Fibroblast of lung (primary cell): ENCODE data around the gene NR2E3.

Experiments
- CTCF ChIP-seq, 2 donors: IDR thresholded peaks in 1 of 2; conservative IDR thresholded peaks in 1 of 2; 1 replicate in 1 of 2; 2 replicates in 1 of 2; pipeline ENCODE4 v1.5.1; 2011 to 2012; ENCODE audit warnings: low read length in 2 of 2, control low read depth in 1 of 2, inconsistent platforms in 1 of 2, low read depth in 1 of 2, mild to moderate bottlenecking in 1 of 2
- EZH2 ChIP-seq: IDR thresholded peaks from 2 replicates; pipeline ENCODE4 v1.5.1; 2012; ENCODE audit warnings: low read length, control low read depth, mild to moderate bottlenecking; ENCODE audit errors: missing control alignments

GRCh38 chr15:71785996-71786395, 24.4 kb upstream of the NR2E3 start:
- TF ChIP-seq CTCF (conservative IDR thresholded peaks at IDR 0.05 in 1 of 2, IDR thresholded peaks at IDR 0.05 in 1 of 2; ENCODE audit: low read depth in 1 of 2, low read length in 2 of 2) (no peak), EZH2 (no peak)
